Sciatic nerve (tissue), 2 donors: ENCODE results near the gene RAB1A. TPM values are rescaled to one million over a fixed set of nuclear protein-coding genes. Genes with fewer than 3 reads are reported as not detected.

ENCODE experiments used
- ATAC-seq: fragments of 200-7000 bp; cut with Tn5 transposase; one replicate; pipeline ENCODE4 v1.9.1; 2020; ENCODE audit warnings: mild to moderate bottlenecking, moderate library complexity
- DNase-seq: peaks from one replicate; pipeline ENCODE4 v3.0.0-alpha.2; 2020; ENCODE audit warnings: low spot score
- intact Hi-C: fragments of 100-400 bp; cut with DNase I; formaldehyde crosslinking; loops from one replicate; pipeline ENCODE4 v1.14.2; 2022
- total RNA-seq: library from RNA; stranded (reverse); fragmentation: NEBNext Ultra II Directional; extraction: Animal tissue kit (Norgen Biotek cat#: 25700); gene quantifications from one replicate; pipeline ENCODE4 v1.2.1, GENCODE V29; 2021
- donor health status: DM: no; HTN: no; CAD: no.
- donor health status: DM: no; HTN: no; CAD: no.

Gene RAB1A
- total RNA-seq, 1 donor from 2014 or later = 100 TPM

- no peak for DNase-seq
- intact Hi-C loops = no loop called here
- peak; percentile 47 for ATAC-seq
Observed at GRCh38 chr2:65103013-65103715, 26.7 kb downstream of the RAB1A start.

GRCh38 chr2:65101071-65101470, 28.8 kb downstream of the RAB1A start:
- peak; percentile 25 for ATAC-seq
- intact Hi-C loops = no loop called here
- DNase-seq = no peak

GRCh38 chr2:65098741-65099140, 31.2 kb downstream of the RAB1A start:
- DNase-seq (no peak), ATAC-seq (no peak)
- intact Hi-C loops = no loop called here

- ATAC-seq (no peak), DNase-seq (no peak)
- intact Hi-C loops = no loop called here
Observed at GRCh38 chr2:65097844-65098243, 32.1 kb downstream of the RAB1A start.

- intact Hi-C loops = no loop called here
- no peak for ATAC-seq
- DNase-seq = no peak
Observed at GRCh38 chr2:65096948-65097347, 33.0 kb downstream of the RAB1A start.

GRCh38 chr2:65093211-65093610, 36.7 kb downstream of the RAB1A start:
- intact Hi-C loops = no loop called here
- no peak for ATAC-seq
- no peak for DNase-seq

GRCh38 chr2:65092791-65093190, 37.1 kb downstream of the RAB1A start:
- DNase-seq = no peak
- ATAC-seq = no peak
- intact Hi-C loops = no loop called here

- no peak for ATAC-seq
- intact Hi-C loops = no loop called here
Observed at GRCh38 chr2:65085148-65085547, 44.8 kb downstream of the RAB1A start.

GRCh38 chr2:65081232-65081685, 48.6 kb downstream of the RAB1A start:
- ATAC-seq (peak; percentile 71), DNase-seq (no peak)
- intact Hi-C loops = no loop called here

More at GRCh38 chr2:65085148-65085547, 44.8 kb downstream of the RAB1A start:
- DNase-seq = no peak

GRCh38 chr2:65079017-65079416, 50.9 kb downstream of the RAB1A start:
- no peak for ATAC-seq
- no peak for DNase-seq
- intact Hi-C loops = no loop called here

GRCh38 chr2:65077898-65078297, 52.0 kb downstream of the RAB1A start:
- DNase-seq = no peak
- ATAC-seq = no peak
- intact Hi-C loops = no loop called here

- ATAC-seq = peak; percentile 13
- intact Hi-C loops = no loop called here
- no peak for DNase-seq
Observed at GRCh38 chr2:65076345-65076710, 53.6 kb downstream of the RAB1A start.

- intact Hi-C loops = no loop called here
- no peak for DNase-seq
- ATAC-seq = peak; percentile 81
Observed at GRCh38 chr2:65075605-65076344, 54.1 kb downstream of the RAB1A start.

- ATAC-seq = peak; percentile 41
- intact Hi-C loops = no loop called here
- DNase-seq = no peak
Observed at GRCh38 chr2:65075176-65075575, 54.7 kb downstream of the RAB1A start.

GRCh38 chr2:65073879-65074565, 55.9 kb downstream of the RAB1A start:
- ATAC-seq = no peak
- intact Hi-C loops = no loop called here
- no peak for DNase-seq

GRCh38 chr2:65072181-65072970, 57.5 kb downstream of the RAB1A start:
- DNase-seq (no peak), ATAC-seq (no peak)
- intact Hi-C loops = no loop called here

GRCh38 chr2:65071499-65072180, 58.3 kb downstream of the RAB1A start:
- ATAC-seq (no peak), DNase-seq (no peak)
- intact Hi-C loops = no loop called here

GRCh38 chr2:65070856-65071255, 59.0 kb downstream of the RAB1A start:
- intact Hi-C loops = no loop called here
- no peak for DNase-seq
- no peak for ATAC-seq
